ENCODE measurements around the gene IL17RE. TPM values are rescaled to one million over a fixed set of nuclear protein-coding genes. Genes with fewer than 3 reads are reported as not detected.
"Not testable (repeated sequence)": the region's sequence is repeated elsewhere in the genome, so short reads cannot be mapped to it uniquely, and the experiment has no call there.

Gene IL17RE
- 0.21 TPM for polyA plus RNA-seq (2012; ENCODE audit: low read depth, missing spikeins)

DNA sequence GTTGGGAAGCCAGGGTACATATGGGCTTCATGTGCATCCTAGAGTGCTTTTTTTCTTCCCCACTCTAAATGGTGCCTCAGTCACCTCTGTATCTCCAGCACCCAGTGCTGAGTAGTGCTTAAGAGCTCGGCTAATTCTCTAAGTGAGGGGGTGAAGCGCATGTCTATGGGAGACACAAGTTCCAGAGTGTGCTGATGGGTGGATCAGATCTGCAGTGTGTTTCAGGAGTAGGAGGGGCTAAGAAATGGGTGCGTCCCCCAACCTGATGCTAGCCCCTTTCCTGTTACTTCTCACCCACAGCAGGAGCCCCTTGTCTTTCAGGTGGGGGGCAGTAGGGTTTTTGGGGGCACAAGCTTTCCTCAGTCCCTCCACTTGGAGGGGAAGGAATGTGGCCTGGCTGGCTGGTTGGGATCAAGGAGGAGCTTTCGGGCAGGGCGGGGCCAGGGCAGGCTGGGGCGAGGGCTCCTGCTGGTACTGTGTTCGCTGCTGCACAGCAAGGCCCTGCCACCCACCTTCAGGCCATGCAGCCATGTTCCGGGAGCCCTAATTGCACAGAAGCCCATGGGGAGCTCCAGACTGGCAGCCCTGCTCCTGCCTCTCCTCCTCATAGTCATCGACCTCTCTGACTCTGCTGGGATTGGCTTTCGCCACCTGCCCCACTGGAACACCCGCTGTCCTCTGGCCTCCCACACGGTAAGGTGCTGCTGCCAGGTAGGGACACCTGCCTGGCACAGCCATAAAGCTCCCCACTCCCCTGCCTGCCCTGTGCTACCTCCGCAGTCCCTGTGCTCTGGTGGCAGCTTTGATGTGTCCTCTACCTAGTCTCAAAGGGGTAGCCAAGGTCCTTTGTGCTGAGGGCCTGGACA lies at the start of gene IL17RE:
IL17RE (plus strand) TSS at position 477 of the 866 bp plus-strand sequence; CDS start at position 562, 85 bp downstream.
- TF ChIP-seq SPI1 (IDR thresholded peaks at IDR 0.05; ENCODE audit: low read depth, low read length) (no peak), PAX5 (IDR thresholded peaks at IDR 0.05; ENCODE audit: insufficient read depth, low read length, severe bottlenecking) (no peak), POU2F2 (IDR thresholded peaks at IDR 0.05; ENCODE audit: low read depth, low read length) (no peak), POLR2AphosphoS5 (IDR thresholded peaks at IDR 0.05; ENCODE audit: low read depth, low read length) (no peak), TAF1 (IDR thresholded peaks at IDR 0.05; ENCODE audit: low read depth, low read length) (no peak), POLR2A (IDR thresholded peaks at IDR 0.05; ENCODE audit: low read depth, low read length) (no peak)
- no peak for FAIRE-seq
- DNase-seq (ENCODE audit: insufficient read length, low spot score): no peak

GRCh38 chr3:9854291-9854940 lies 48.2 kb upstream of the IL17RE start:
- not testable (repeated sequence) for DNase-seq (ENCODE audit: insufficient read length, low spot score); FAIRE-seq

DNA sequence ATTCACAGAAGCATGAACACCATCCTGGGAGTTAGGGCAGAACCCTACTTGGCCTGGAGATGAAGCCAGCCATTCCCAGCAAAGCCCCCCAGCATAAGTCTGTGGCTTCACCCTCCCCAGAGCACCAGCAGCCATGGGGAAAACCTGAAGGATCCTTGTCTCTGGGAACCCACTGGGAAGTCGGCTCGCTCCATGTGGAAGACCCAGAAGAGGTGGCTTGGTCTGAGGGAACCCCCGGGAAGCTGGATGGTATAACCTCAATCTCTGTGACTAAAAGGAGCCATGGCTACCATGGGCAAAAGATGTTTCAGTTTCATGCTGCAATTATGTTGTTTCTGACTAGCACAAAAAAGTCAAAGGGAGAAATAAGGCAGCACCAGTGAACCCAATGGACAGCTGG lies 47.1 kb upstream of the IL17RE start:
- TF ChIP-seq TAF1 (IDR thresholded peaks at IDR 0.05; ENCODE audit: low read depth, low read length): no peak
- no peak for TF ChIP-seq SPI1 (IDR thresholded peaks at IDR 0.05; ENCODE audit: low read depth, low read length)
- TF ChIP-seq POLR2AphosphoS5 (IDR thresholded peaks at IDR 0.05; ENCODE audit: low read depth, low read length): no peak
- TF ChIP-seq POU2F2 (IDR thresholded peaks at IDR 0.05; ENCODE audit: low read depth, low read length): no peak
- no peak for TF ChIP-seq PAX5 (IDR thresholded peaks at IDR 0.05; ENCODE audit: insufficient read depth, low read length, severe bottlenecking)
- TF ChIP-seq POLR2A (IDR thresholded peaks at IDR 0.05; ENCODE audit: low read depth, low read length): no peak
- no peak for DNase-seq (ENCODE audit: insufficient read length, low spot score)
- FAIRE-seq: no peak

GRCh38 chr3:9859530-9860025 lies 43.1 kb upstream of the IL17RE start:
- FAIRE-seq (no peak), DNase-seq (ENCODE audit: insufficient read length, low spot score) (no peak)

DNA sequence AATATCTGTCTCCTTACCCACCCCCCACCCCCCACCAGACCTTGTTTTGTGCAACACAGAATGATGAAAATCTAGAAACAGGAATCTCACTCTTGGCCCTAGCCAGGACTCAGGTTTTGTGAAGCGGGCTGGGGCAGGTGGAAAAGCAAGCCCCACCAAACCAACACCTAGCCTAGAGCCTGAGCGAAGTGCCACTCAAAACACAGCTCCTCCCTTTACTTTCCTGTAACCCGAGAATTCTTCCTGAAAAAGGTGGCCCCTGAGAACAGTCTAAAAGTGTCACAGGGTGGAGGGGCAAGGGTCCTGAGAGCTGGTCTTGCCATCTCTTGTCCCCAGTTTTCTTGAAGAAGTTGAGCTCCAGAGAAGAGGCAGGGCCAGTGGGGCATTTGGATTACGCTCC lies 41.4 kb upstream of the IL17RE start:
- FAIRE-seq (no peak), DNase-seq (ENCODE audit: insufficient read length, low spot score) (no peak)
- no peak for TF ChIP-seq TAF1 (IDR thresholded peaks at IDR 0.05; ENCODE audit: low read depth, low read length)
- TF ChIP-seq SPI1 (IDR thresholded peaks at IDR 0.05; ENCODE audit: low read depth, low read length): no peak
- TF ChIP-seq POU2F2 (IDR thresholded peaks at IDR 0.05; ENCODE audit: low read depth, low read length): no peak
- TF ChIP-seq PAX5 (IDR thresholded peaks at IDR 0.05; ENCODE audit: insufficient read depth, low read length, severe bottlenecking): no peak

More at GRCh38 chr3:9859530-9860025, 43.1 kb upstream of the IL17RE start:
- TF ChIP-seq POLR2A (IDR thresholded peaks at IDR 0.05; ENCODE audit: low read depth, low read length): no peak
- TF ChIP-seq PAX5 (IDR thresholded peaks at IDR 0.05; ENCODE audit: insufficient read depth, low read length, severe bottlenecking): no peak
- no peak for TF ChIP-seq POU2F2 (IDR thresholded peaks at IDR 0.05; ENCODE audit: low read depth, low read length)
- no peak for TF ChIP-seq POLR2AphosphoS5 (IDR thresholded peaks at IDR 0.05; ENCODE audit: low read depth, low read length)
- TF ChIP-seq SPI1 (IDR thresholded peaks at IDR 0.05; ENCODE audit: low read depth, low read length): no peak
- TF ChIP-seq TAF1 (IDR thresholded peaks at IDR 0.05; ENCODE audit: low read depth, low read length): no peak

- no peak for FAIRE-seq
- no peak for TF ChIP-seq POLR2AphosphoS5 (IDR thresholded peaks at IDR 0.05; ENCODE audit: low read depth, low read length)
- no peak for TF ChIP-seq SPI1 (IDR thresholded peaks at IDR 0.05; ENCODE audit: low read depth, low read length)
- TF ChIP-seq POLR2A (IDR thresholded peaks at IDR 0.05; ENCODE audit: low read depth, low read length): no peak
- TF ChIP-seq POU2F2 (IDR thresholded peaks at IDR 0.05; ENCODE audit: low read depth, low read length): no peak
- TF ChIP-seq PAX5 (IDR thresholded peaks at IDR 0.05; ENCODE audit: insufficient read depth, low read length, severe bottlenecking): no peak
- TF ChIP-seq TAF1 (IDR thresholded peaks at IDR 0.05; ENCODE audit: low read depth, low read length): no peak
- no peak for DNase-seq (ENCODE audit: insufficient read length, low spot score)
Measured at GRCh38 chr3:9861626-9862130, 41.0 kb upstream of the IL17RE start.

- TF ChIP-seq POLR2A (IDR thresholded peaks at IDR 0.05; ENCODE audit: low read depth, low read length) (no peak), POLR2AphosphoS5 (IDR thresholded peaks at IDR 0.05; ENCODE audit: low read depth, low read length) (no peak), PAX5 (IDR thresholded peaks at IDR 0.05; ENCODE audit: insufficient read depth, low read length, severe bottlenecking) (no peak), POU2F2 (IDR thresholded peaks at IDR 0.05; ENCODE audit: low read depth, low read length) (no peak), SPI1 (IDR thresholded peaks at IDR 0.05; ENCODE audit: low read depth, low read length) (no peak), TAF1 (IDR thresholded peaks at IDR 0.05; ENCODE audit: low read depth, low read length) (no peak)
- FAIRE-seq (no peak), DNase-seq (ENCODE audit: insufficient read length, low spot score) (peak; percentile 70)
Measured at GRCh38 chr3:9862391-9863057, 40.1 kb upstream of the IL17RE start.

GRCh38 chr3:9863058-9863772 lies 39.4 kb upstream of the IL17RE start:
- TF ChIP-seq POLR2A (IDR thresholded peaks at IDR 0.05; ENCODE audit: low read depth, low read length) (no peak), SPI1 (IDR thresholded peaks at IDR 0.05; ENCODE audit: low read depth, low read length) (no peak)
- no peak for DNase-seq (ENCODE audit: insufficient read length, low spot score)
- no peak for FAIRE-seq

All from GM12891 (cell line).